ENCODE measurements around the gene ZNF215. TPM values are rescaled to one million over a fixed set of nuclear protein-coding genes. Genes with fewer than 3 reads are reported as not detected.
"Not testable (repeated sequence)": the region's sequence is repeated elsewhere in the genome, so short reads cannot be mapped to it uniquely, and the experiment has no call there.

Gene ZNF215
- total and polyA plus RNA-seq, 2 of the 4 experiments (the other 2 are of a cell fraction): 3.4 to 7.7 TPM

DNA sequence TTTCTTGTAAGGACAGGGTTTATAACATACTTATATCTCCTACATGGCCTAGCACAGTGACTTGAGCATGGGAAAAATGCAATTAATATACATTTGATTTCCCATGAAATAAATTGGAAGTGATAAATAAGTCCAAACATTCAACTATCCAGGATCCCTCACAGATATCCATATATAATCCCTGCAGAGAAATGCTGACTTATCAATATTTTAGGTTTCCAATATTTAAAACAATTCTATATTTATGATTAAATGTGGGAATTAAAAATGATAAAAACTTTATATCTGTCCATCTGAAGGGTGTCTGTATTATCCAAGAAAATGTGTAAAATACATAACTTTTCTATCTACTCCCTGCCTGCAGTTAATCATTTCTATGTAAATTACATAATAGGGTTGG lies 43.5 kb upstream of the ZNF215 start:
- no peak overlapping the region for H4K5ac ChIP-seq (ENCODE audit: low read depth, low read length)
- no peak overlapping the region for H2BK20ac ChIP-seq (ENCODE audit: low read depth, low read length)
- H3K4me1 ChIP-seq (ENCODE audit: control insufficient read depth, insufficient read depth, low read length): no peaks in the 10 kb centered on the region
- DNase-seq: no peak
- H2AK9ac ChIP-seq (replicated peaks; ENCODE audit: low read depth, low read length, poor library complexity): no peak overlapping the region
- no peaks in the 10 kb centered on the region for H3K79me1 ChIP-seq (ENCODE audit: low read depth in 1 of 2, low read length in 2 of 2)
- no peak overlapping the region for H3K14ac ChIP-seq (replicated peaks; ENCODE audit: low read depth, low read length)
- no peak overlapping the region for H2BK120ac ChIP-seq (ENCODE audit: low read depth, low read length)
- H2AK5ac ChIP-seq (ENCODE audit: low read depth, low read length): no peak overlapping the region
- H3K27me3 ChIP-seq (ENCODE audit: control insufficient read depth, insufficient read depth, low read length): no peaks in the 10 kb centered on the region
- no peaks in the 10 kb centered on the region for H3K9me3 ChIP-seq (ENCODE audit: control insufficient read depth, insufficient read depth, low read length)
- H4K8ac ChIP-seq (ENCODE audit: low read depth in 2 of 2, low read length in 2 of 2): no peak overlapping the region
- ATAC-seq (ENCODE audit: low read depth): no peak
- H2BK15ac ChIP-seq (ENCODE audit: low read depth, low read length): no peak overlapping the region
- H3K4me2 ChIP-seq (ENCODE audit: low read depth, low read length): no peak overlapping the region
- H3K23ac ChIP-seq (ENCODE audit: low read depth, low read length): no peak overlapping the region
- no peak overlapping the region for H3K27ac ChIP-seq (ENCODE audit: insufficient read depth, low read length)
- peak; percentile 90 for TF ChIP-seq MAFK (IDR thresholded peaks at IDR 0.05; ENCODE audit: low read depth, low read length)
- TF ChIP-seq MAZ (IDR thresholded peaks at IDR 0.05; ENCODE audit: borderline replicate concordance, low read depth, low read length): no peak
- in situ Hi-C loops (cut with MboI; ENCODE audit: low sequenced_read_pairs) (no loop called here), dilution Hi-C loops (cut with HindIII; ENCODE audit: low sequenced_read_pairs, unreplicated experiment) (no loop called here), intact Hi-C loops (cut with micrococcal nuclease) (no loop called here)
- POLR2A ChIA-PET (ENCODE audit: unreplicated experiment): no interaction called here
- H4K20me1 ChIP-seq (ENCODE audit: insufficient read depth, low read length): no peaks in the 10 kb centered on the region
- no TSS peak for BruUV-seq (replicated peaks)
- no peak overlapping the region for H3K9ac ChIP-seq (ENCODE audit: low read depth, low read length)
- no peak overlapping the region for H3K56ac ChIP-seq (ENCODE audit: extremely low read depth, insufficient read depth, low read length)
- H3K9me1 ChIP-seq (ENCODE audit: insufficient read depth, low read length): no peaks in the 10 kb centered on the region
- H2AFZ ChIP-seq (replicated peaks; ENCODE audit: low read length, poor library complexity): no peak overlapping the region
- H2BK5ac ChIP-seq (ENCODE audit: low read depth, low read length, poor library complexity, severe bottlenecking): no peak overlapping the region
- H4K91ac ChIP-seq (ENCODE audit: insufficient read depth, low read depth, low read length): no peak overlapping the region
- no peak overlapping the region for H3K4me3 ChIP-seq (ENCODE audit: insufficient read depth, low read depth, low read length)
- no peak overlapping the region for H3K4ac ChIP-seq (ENCODE audit: low read depth, low read length)
- no peaks in the 10 kb centered on the region for H3K36me3 ChIP-seq (ENCODE audit: control insufficient read depth, insufficient read depth, low read length)
- CTCF ChIA-PET: interaction anchor here (1.2 kb wide), 1 partner anchor 70 kb away, joined by 3 read pairs; no protein-coding TSS in a partner anchor
- no peak overlapping the region for H3K18ac ChIP-seq (ENCODE audit: low read depth, low read length)

DNA sequence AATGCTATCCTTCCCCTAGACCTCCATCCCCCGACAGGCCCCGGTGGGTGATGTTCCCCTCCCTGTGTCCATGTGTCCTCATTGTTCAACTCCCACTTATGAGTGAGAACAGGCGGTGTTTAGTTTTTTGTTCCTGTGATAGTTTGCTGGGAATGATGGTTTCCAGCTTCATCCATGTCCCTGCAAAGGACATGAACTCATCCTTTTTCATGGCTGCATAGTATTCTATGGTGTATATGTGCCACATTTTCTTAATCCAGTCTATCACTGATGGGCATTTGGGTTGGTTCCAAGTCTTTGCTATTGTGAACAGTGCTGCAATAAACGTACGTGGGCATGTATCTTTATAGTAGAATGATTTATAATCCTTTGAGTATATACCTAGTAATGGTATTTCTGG lies 38.5 kb upstream of the ZNF215 start:
- no CpG with 5 or more reads among the region's 5 CpGs for WGBS, 2 experiments (ENCODE audit: extremely low coverage in 2 of 2, insufficient read length in 1 of 2)
- H4K91ac ChIP-seq (ENCODE audit: insufficient read depth, low read depth, low read length); dilution Hi-C loops (cut with HindIII; ENCODE audit: low sequenced_read_pairs, unreplicated experiment): not testable (repeated sequence)

More for the DNA sequence above, 38.5 kb upstream of the ZNF215 start:
- H3K18ac ChIP-seq (ENCODE audit: low read depth, low read length); H3K4me2 ChIP-seq (ENCODE audit: low read depth, low read length); H3K9me3 ChIP-seq (ENCODE audit: control insufficient read depth, insufficient read depth, low read length); BruUV-seq (replicated peaks); H3K79me1 ChIP-seq (ENCODE audit: low read depth in 1 of 2, low read length in 2 of 2); H2AFZ ChIP-seq (replicated peaks; ENCODE audit: low read length, poor library complexity); intact Hi-C loops (cut with micrococcal nuclease); H3K36me3 ChIP-seq (ENCODE audit: control insufficient read depth, insufficient read depth, low read length); H4K8ac ChIP-seq (ENCODE audit: low read depth in 2 of 2, low read length in 2 of 2); H3K9ac ChIP-seq (ENCODE audit: low read depth, low read length); H3K4me1 ChIP-seq (ENCODE audit: control insufficient read depth, insufficient read depth, low read length); H2AK5ac ChIP-seq (ENCODE audit: low read depth, low read length); H4K20me1 ChIP-seq (ENCODE audit: insufficient read depth, low read length); H3K27me3 ChIP-seq (ENCODE audit: control insufficient read depth, insufficient read depth, low read length); in situ Hi-C loops (cut with MboI; ENCODE audit: low sequenced_read_pairs); H2BK20ac ChIP-seq (ENCODE audit: low read depth, low read length); H2BK5ac ChIP-seq (ENCODE audit: low read depth, low read length, poor library complexity, severe bottlenecking); H3K23ac ChIP-seq (ENCODE audit: low read depth, low read length); H3K27ac ChIP-seq (ENCODE audit: insufficient read depth, low read length); H4K5ac ChIP-seq (ENCODE audit: low read depth, low read length); H2BK15ac ChIP-seq (ENCODE audit: low read depth, low read length); CTCF ChIA-PET; H2BK120ac ChIP-seq (ENCODE audit: low read depth, low read length); H2AK9ac ChIP-seq (replicated peaks; ENCODE audit: low read depth, low read length, poor library complexity); H3K9me1 ChIP-seq (ENCODE audit: insufficient read depth, low read length); H3K4me3 ChIP-seq (ENCODE audit: insufficient read depth, low read depth, low read length); H3K14ac ChIP-seq (replicated peaks; ENCODE audit: low read depth, low read length); POLR2A ChIA-PET (ENCODE audit: unreplicated experiment); H3K56ac ChIP-seq (ENCODE audit: extremely low read depth, insufficient read depth, low read length); H3K4ac ChIP-seq (ENCODE audit: low read depth, low read length); DNase-seq; ATAC-seq (ENCODE audit: low read depth): not testable (repeated sequence)

Measured in IMR-90 (cell line).